CD14-positive monocyte (primary cell): ENCODE results near the gene SHBG. TPM values are rescaled to one million over a fixed set of nuclear protein-coding genes. Genes with fewer than 3 reads are reported as not detected.

Experiments used
- DNase-seq, 3 donors: peaks; one replicate each; pipeline ENCODE4 v3.0.0-alpha.2; 2011 to 2022
- H2AFZ ChIP-seq: 2 replicates; pipeline ENCODE4 v1.6.0; 2012; ENCODE audit warnings: mild to moderate bottlenecking, low read depth, low read length, inconsistent platforms; ENCODE audit not compliant: insufficient read depth, poor library complexity, severe bottlenecking
- H3K27ac ChIP-seq, 2 donors: 1 replicate in 1 of 2; 2 replicates in 1 of 2; pipeline ENCODE4 v1.5.1; 2012 to 2013; ENCODE audit warnings: low read length in 2 of 2, control low read depth in 1 of 2, inconsistent platforms in 1 of 2, low read depth in 1 of 2, mild to moderate bottlenecking in 1 of 2
- H3K27me3 ChIP-seq, 2 donors: one replicate each; pipeline versions ENCODE4 v1.6.0 to v1.6.1; 2011 to 2013; ENCODE audit warnings: low read length in 2 of 2; ENCODE audit not compliant: control insufficient read depth in 2 of 2, insufficient read depth in 2 of 2
- H3K36me3 ChIP-seq, 2 donors: replicated peaks in 1 of 2; 1 replicate in 1 of 2; 2 replicates in 1 of 2; pipeline versions ENCODE4 v1.5.1 to v1.6.1; 2012 to 2013; ENCODE audit warnings: low read length in 2 of 2, control low read depth in 1 of 2, inconsistent platforms in 1 of 2, mild to moderate bottlenecking in 1 of 2; ENCODE audit not compliant: insufficient read depth in 2 of 2, control insufficient read depth in 1 of 2
- H3K4me1 ChIP-seq, 2 donors: 1 replicate in 1 of 2; 2 replicates in 1 of 2; pipeline versions ENCODE4 v1.5.1 to v1.6.1; 2012 to 2013; ENCODE audit warnings: low read length in 2 of 2, control low read depth in 1 of 2, inconsistent platforms in 1 of 2, mild to moderate bottlenecking in 1 of 2, moderate library complexity in 1 of 2; ENCODE audit not compliant: insufficient read depth in 2 of 2, control insufficient read depth in 1 of 2
- H3K4me2 ChIP-seq: replicated peaks from 2 replicates; pipeline ENCODE3; 2012; ENCODE audit warnings: low read length, moderate library complexity, mild to moderate bottlenecking; ENCODE audit not compliant: poor library complexity, severe bottlenecking; ENCODE audit errors: extremely low read depth
- H3K4me3 ChIP-seq, 3 experiments: fragments of 200-600 bp in 1 of 3; sonication (generic) in 1 of 3; replicated peaks in 1 of 3; 1 replicate in 2 of 3; 2 replicates in 1 of 3; pipeline ENCODE4 v1.5.1; 2011 to 2013; ENCODE audit warnings: low read length in 3 of 3, mild to moderate bottlenecking in 3 of 3, control low read depth in 2 of 3, low read depth in 2 of 3, inconsistent platforms in 1 of 3, moderate library complexity in 1 of 3
- H3K79me2 ChIP-seq: 2 replicates; pipeline ENCODE4 v1.6.0; 2012; ENCODE audit warnings: mild to moderate bottlenecking, control low read depth, inconsistent platforms, low read length, moderate library complexity; ENCODE audit not compliant: insufficient read depth
- H3K9ac ChIP-seq: 2 replicates; pipeline ENCODE4 v1.6.0; 2017; ENCODE audit warnings: low read length, mild to moderate bottlenecking; ENCODE audit not compliant: insufficient read depth, poor library complexity, severe bottlenecking
- H3K9me3 ChIP-seq, 2 donors: replicated peaks in 1 of 2; 1 replicate in 1 of 2; 2 replicates in 1 of 2; pipeline versions ENCODE4 v1.5.1 to v1.6.1; 2012 to 2013; ENCODE audit warnings: low read length in 2 of 2, control low read depth in 1 of 2; ENCODE audit not compliant: control insufficient read depth in 1 of 2, insufficient read depth in 1 of 2
- H4K20me1 ChIP-seq: 2 replicates; pipeline ENCODE4 v1.6.0; 2012; ENCODE audit warnings: mild to moderate bottlenecking, low read length, control low read depth, moderate library complexity; ENCODE audit not compliant: insufficient read depth
- H3K27ac Mint-ChIP-seq, 7 donors: one replicate each; pipeline ENCODE4 v1.8.0; 2020; ENCODE audit warnings: mild to moderate bottlenecking in 7 of 7, mixed read lengths in 7 of 7, moderate library complexity in 6 of 7, inconsistent platforms in 2 of 7
- H3K27me3 Mint-ChIP-seq, 3 donors: one replicate each; pipeline ENCODE4 v1.8.0; 2021 to 2022; ENCODE audit warnings: low read depth in 3 of 3, mild to moderate bottlenecking in 3 of 3, mixed read lengths in 3 of 3, moderate library complexity in 3 of 3, inconsistent platforms in 1 of 3
- H3K36me3 Mint-ChIP-seq, 2 donors: one replicate each; pipeline ENCODE4 v1.8.0; 2020; ENCODE audit warnings: mixed read lengths in 2 of 2, inconsistent platforms in 1 of 2, mild to moderate bottlenecking in 1 of 2
- H3K4me1 Mint-ChIP-seq: one replicate; pipeline ENCODE4 v1.8.0; 2020; ENCODE audit warnings: mild to moderate bottlenecking, mixed read lengths
- H3K4me3 Mint-ChIP-seq, 2 donors: one replicate each; pipeline ENCODE4 v1.8.0; 2020; ENCODE audit warnings: mild to moderate bottlenecking in 2 of 2, mixed read lengths in 2 of 2, moderate library complexity in 1 of 2
- H3K9me3 Mint-ChIP-seq, 7 donors: one replicate each; pipeline ENCODE4 v1.8.0; 2020 to 2022; ENCODE audit warnings: mixed read lengths in 7 of 7, mild to moderate bottlenecking in 6 of 7, moderate library complexity in 6 of 7, inconsistent platforms in 2 of 7
- WGBS: methylation state at CpG from one replicate; pipeline ENCODE4 v1.1.5; 2013; ENCODE audit warnings: missing lambda C conversion rate; ENCODE audit not compliant: insufficient coverage; 5-methylcytosine and 5-hydroxymethylcytosine counted together
- intact Hi-C, 2 donors: fragments of 100-400 bp; cut with micrococcal nuclease; formaldehyde crosslinking; loops; one replicate each; pipeline versions ENCODE4 v1.15.0 to v1.15.1; 2023
- polyA plus RNA-seq, 3 donors: library from polyadenylated mRNA; depleted of rRNA in 1 of 3; unstranded in 2 of 3; stranded (reverse) in 1 of 3; fragments of 300-500 nt in 2 of 3; fragments of >200 nt in 1 of 3; fragmentation: Illumina TruSeq in 2 of 3; gene quantifications; 1 replicate in 2 of 3; 2 replicates in 1 of 3; pipeline ENCODE4 v1.2.3, GENCODE V29; 2012 to 2021
- TF ChIP-seq, protein P1 (sequence below): fragments of 200-600 bp; IDR thresholded peaks from one replicate; pipeline ENCODE4 v1.8.0; 2022; ENCODE audit warnings: antibody characterized with exemption, mild to moderate bottlenecking

The SHBG gene
- polyA plus RNA-seq, 3 donors, result 0.43 TPM; not detected in 1

DNA sequence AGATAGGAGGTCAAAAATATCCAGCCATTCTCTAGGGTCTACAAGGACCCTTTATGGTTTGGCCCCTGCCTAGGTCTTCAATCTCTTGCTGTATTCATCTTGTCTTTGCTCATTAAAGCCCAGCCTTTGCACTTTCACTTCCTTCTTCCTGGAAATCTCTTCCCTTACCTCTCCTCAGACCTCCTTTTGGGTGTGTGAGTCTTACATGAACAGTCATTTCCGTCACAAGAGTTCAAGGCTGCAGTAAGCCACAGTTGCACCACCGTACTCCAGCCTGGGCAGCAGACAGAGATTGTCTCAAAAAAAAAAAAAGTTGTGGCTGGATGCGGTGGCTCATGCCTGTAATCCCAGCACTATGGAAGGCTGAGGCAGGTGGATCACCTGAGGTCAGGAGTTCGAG, 14.8 kb downstream of the SHBG start:
- Histone ChIP-seq H2AFZ (no peak overlapping the region), H3K27ac (peak overlapping the region; percentile 48 to 65), H3K36me3 (no peaks in the 10 kb centered on the region), H3K9ac (no peak overlapping the region), H3K27me3 (peaks cover 0 to 1% of the 10 kb centered on the region in 2 donors), H3K4me1 (peaks cover 37 to 46% of the 10 kb centered on the region in 2 donors), H3K4me3 (peak overlapping the region in 1 of 3 experiments; percentile 3), H3K9me3 (no peaks in the 10 kb centered on the region), H3K4me2 (peak overlapping the region; percentile 2), H3K79me2 (no peaks in the 10 kb centered on the region), H4K20me1 (no peaks in the 10 kb centered on the region)
- H3K27ac Mint-ChIP-seq, result peak overlapping the region; percentile 86 to 95 (median 93)
- H3K4me1 Mint-ChIP-seq, result peaks cover 48% of the 10 kb centered on the region
- intact Hi-C loops, result no loop called here
- peak; percentile 87 to 94 (median 92) for DNase-seq
- WGBS, result 28% methylated on average over 3 of the region's 4 CpGs
- TF ChIP-seq, protein P1, sequence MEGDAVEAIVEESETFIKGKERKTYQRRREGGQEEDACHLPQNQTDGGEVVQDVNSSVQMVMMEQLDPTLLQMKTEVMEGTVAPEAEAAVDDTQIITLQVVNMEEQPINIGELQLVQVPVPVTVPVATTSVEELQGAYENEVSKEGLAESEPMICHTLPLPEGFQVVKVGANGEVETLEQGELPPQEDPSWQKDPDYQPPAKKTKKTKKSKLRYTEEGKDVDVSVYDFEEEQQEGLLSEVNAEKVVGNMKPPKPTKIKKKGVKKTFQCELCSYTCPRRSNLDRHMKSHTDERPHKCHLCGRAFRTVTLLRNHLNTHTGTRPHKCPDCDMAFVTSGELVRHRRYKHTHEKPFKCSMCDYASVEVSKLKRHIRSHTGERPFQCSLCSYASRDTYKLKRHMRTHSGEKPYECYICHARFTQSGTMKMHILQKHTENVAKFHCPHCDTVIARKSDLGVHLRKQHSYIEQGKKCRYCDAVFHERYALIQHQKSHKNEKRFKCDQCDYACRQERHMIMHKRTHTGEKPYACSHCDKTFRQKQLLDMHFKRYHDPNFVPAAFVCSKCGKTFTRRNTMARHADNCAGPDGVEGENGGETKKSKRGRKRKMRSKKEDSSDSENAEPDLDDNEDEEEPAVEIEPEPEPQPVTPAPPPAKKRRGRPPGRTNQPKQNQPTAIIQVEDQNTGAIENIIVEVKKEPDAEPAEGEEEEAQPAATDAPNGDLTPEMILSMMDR, result no peak
- peaks cover 0 to 12% (median 4%) of the 10 kb centered on the region in 7 donors for H3K9me3 Mint-ChIP-seq
- peak overlapping the region in 1 of 2 donors; percentile 23 for H3K4me3 Mint-ChIP-seq
- peaks cover 3 to 6% of the 10 kb centered on the region in 2 donors for H3K36me3 Mint-ChIP-seq
- peaks cover 6 to 16% (median 9%) of the 10 kb centered on the region in 3 donors for H3K27me3 Mint-ChIP-seq

DNA sequence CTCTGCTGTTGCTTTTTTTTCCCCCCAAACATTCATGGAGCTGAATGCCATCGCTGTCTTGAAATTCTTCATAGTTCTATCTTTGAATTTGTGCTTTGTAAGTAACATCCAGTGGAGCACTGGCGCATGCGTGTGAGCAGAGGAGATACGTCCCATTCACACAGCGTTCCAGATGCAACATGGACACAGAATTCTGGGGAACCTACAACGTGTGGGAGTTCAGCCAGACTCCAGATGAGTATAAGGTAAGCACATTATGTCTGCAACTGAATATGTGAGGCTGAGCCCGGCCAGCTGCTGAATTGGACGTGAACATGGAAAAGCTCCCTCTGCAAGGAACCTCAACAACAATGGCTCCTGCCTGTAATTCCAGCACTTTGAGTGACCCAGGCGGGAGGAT, 16.5 kb downstream of the SHBG start:
- TF ChIP-seq, protein P1, result no peak
- H3K4me1 Mint-ChIP-seq, result peaks cover 62% of the 10 kb centered on the region
- Histone ChIP-seq H3K4me1 (peaks cover 51 to 62% of the 10 kb centered on the region in 2 donors), H3K4me2 (no peak overlapping the region), H3K79me2 (no peaks in the 10 kb centered on the region), H4K20me1 (no peaks in the 10 kb centered on the region), H3K27ac (peak overlapping the region in 1 of 2 donors; percentile 13), H2AFZ (no peak overlapping the region), H3K36me3 (no peaks in the 10 kb centered on the region), H3K27me3 (peaks cover 13 to 17% of the 10 kb centered on the region in 2 donors), H3K9ac (no peak overlapping the region), H3K9me3 (no peaks in the 10 kb centered on the region), H3K4me3 (no peak overlapping the region)
- H3K36me3 Mint-ChIP-seq, result peaks cover 5 to 15% of the 10 kb centered on the region in 2 donors
- peaks cover 20 to 33% (median 25%) of the 10 kb centered on the region in 3 donors for H3K27me3 Mint-ChIP-seq
- H3K27ac Mint-ChIP-seq, result peak overlapping the region in 3 of 7 donors; percentile 61 to 66 (median 63)
- WGBS, result 96% methylated on average over 7 of the region's 9 CpGs
- no peak for DNase-seq
- intact Hi-C loops, result no loop called here
- H3K9me3 Mint-ChIP-seq, result peaks cover 0 to 22% (median 4%) of the 10 kb centered on the region in 7 donors
- no peak overlapping the region for H3K4me3 Mint-ChIP-seq
